K562 (cell line): Measurements from ENCODE around the gene UCN. TPM values are rescaled to one million over a fixed set of nuclear protein-coding genes. Genes with fewer than 3 reads are reported as not detected.

Experiments used
- CREBBP ChIP-seq: IDR thresholded peaks from one replicate; pipeline ENCODE4 v1.6.1; 2012; ENCODE audit warnings: low read depth, mild to moderate bottlenecking, control low read depth, inconsistent platforms, low read length
- ETV5 ChIP-seq: sonication (generic); formaldehyde crosslinking; IDR thresholded peaks from 2 replicates; pipeline ENCODE4 v1.4.0; 2020; ENCODE audit warnings: low read depth, mild to moderate bottlenecking, missing genetic modification reagents
- FOXK1 ChIP-seq: sonication (generic); formaldehyde crosslinking; IDR thresholded peaks from 2 replicates; pipeline ENCODE4 v1.8.0; 2022; ENCODE audit warnings: missing genetic modification reagents, mild to moderate bottlenecking, borderline replicate concordance
- FOXO4 ChIP-seq: fragments of 450-650 bp; formaldehyde crosslinking; IDR thresholded peaks from 2 replicates; pipeline ENCODE4 v1.4.0; 2020; ENCODE audit warnings: mild to moderate bottlenecking, moderate library complexity
- KDM2B ChIP-seq: fragments of 250-450 bp; sonication (Bioruptor Pico); IDR thresholded peaks from 2 replicates; pipeline ENCODE4 v1.8.0; 2021; ENCODE audit warnings: mild to moderate bottlenecking, moderate library complexity
- NUFIP1 ChIP-seq: fragments of 450-650 bp; IDR thresholded peaks from 2 replicates; pipeline ENCODE4 v1.6.1; 2018; ENCODE audit not compliant: partially characterized antibody
- RBM22 ChIP-seq: fragments of 200-400 bp; formaldehyde crosslinking; IDR thresholded peaks from 2 replicates; pipeline ENCODE4 v1.6.1; 2018; ENCODE audit warnings: low read length, low read depth; ENCODE audit not compliant: poor library complexity, severe bottlenecking
- SPI1 ChIP-seq: IDR thresholded peaks from 2 replicates; pipeline ENCODE4 v1.6.1; 2011; ENCODE audit warnings: low read depth, low read length, control low read depth, borderline replicate concordance
- ZNF239 ChIP-seq: fragments of 250-450 bp; sonication (Bioruptor Pico); IDR thresholded peaks from 2 replicates; pipeline ENCODE4 v1.4.0; 2020; ENCODE audit warnings: mild to moderate bottlenecking
- ZNF512 ChIP-seq: IDR thresholded peaks from 2 replicates; pipeline ENCODE4 v1.6.1; 2016; ENCODE audit warnings: missing genetic modification characterization, missing compliant biosample characterization
- polyA plus RNA-seq, 8 experiments: library from polyadenylated mRNA; depleted of rRNA in 4 of 8; stranded (reverse) in 5 of 8; unstranded in 3 of 8; fragments of >200 nt; fragmentation: Nextera tagmentation in 2 of 8; fragmentation: Illumina TruSeq in 1 of 8; extraction: Ambion mirVana in 2 of 8; extraction: Trizol in 1 of 8; gene quantifications; 2 replicates each; pipeline versions ENCODE4 v1.2.1 to v1.2.3, GENCODE V29; 2011 to 2014; ENCODE audit warnings: inconsistent platforms in 1 of 8, missing spikeins in 1 of 8
- total RNA-seq, 7 experiments: library from RNA; depleted of rRNA in 6 of 7; stranded (reverse); fragments of >200 nt in 6 of 7; fragmentation: Illumina TruSeq in 2 of 7; extraction: Trizol in 2 of 7; gene quantifications; 2 replicates each; pipeline versions ENCODE4 v1.2.1 to v1.2.3, GENCODE V29; 2011 to 2021; ENCODE audit warnings: low replicate concordance in 1 of 7

Gene UCN
- total and polyA plus RNA-seq, 9 of the 15 experiments (the other 6 are each of a cell fraction or from before 2014, with no cell fraction given): 0.10 to 2.7 (median 0.43) TPM

GRCh38 chr2:27285481-27285880, 22.8 kb downstream of the UCN start (continued):
- TF ChIP-seq ZNF512 (no peak), KDM2B (CRISPR knock-in tag) (no peak), RBM22 (no peak), NUFIP1 (no peak), FOXK1 (CRISPR knock-in tag) (no peak), ETV5 (CRISPR knock-in tag) (no peak), SPI1 (no peak), ZNF239 (CRISPR knock-in tag) (no peak), FOXO4 (CRISPR knock-in tag) (no peak), CREBBP (no peak)
